GM12874 (cell line): ENCODE data around the gene SMAD6.

Source experiments
- CTCF ChIP-seq: IDR thresholded peaks from 2 replicates; pipeline ENCODE4 v1.5.1; 2011; ENCODE audit warnings: low read depth, mild to moderate bottlenecking, control low read depth, low read length, moderate library complexity; ENCODE audit not compliant: insufficient read depth

The SMAD6 gene

DNA sequence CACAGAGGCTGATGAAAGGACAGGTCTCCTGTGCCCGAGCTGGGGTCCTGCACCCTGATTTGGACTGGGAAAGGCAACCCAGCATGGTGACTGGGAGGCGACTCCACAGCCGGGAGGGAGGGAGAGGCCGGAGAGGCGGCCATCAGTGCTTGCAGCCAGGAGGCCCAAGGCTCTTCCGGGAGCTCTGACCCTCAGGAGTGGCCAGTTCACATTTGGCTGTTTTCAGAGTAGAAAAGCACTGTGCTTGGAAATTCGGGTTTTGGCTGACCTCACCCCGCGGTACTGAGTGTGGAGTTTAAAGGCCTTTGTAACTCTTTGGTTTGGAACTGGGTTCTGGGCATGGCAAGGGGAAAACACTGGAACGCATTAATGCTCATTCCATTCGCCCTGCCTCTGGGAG, 31.9 kb downstream of the SMAD6 start:
- TF ChIP-seq CTCF: no peak

DNA sequence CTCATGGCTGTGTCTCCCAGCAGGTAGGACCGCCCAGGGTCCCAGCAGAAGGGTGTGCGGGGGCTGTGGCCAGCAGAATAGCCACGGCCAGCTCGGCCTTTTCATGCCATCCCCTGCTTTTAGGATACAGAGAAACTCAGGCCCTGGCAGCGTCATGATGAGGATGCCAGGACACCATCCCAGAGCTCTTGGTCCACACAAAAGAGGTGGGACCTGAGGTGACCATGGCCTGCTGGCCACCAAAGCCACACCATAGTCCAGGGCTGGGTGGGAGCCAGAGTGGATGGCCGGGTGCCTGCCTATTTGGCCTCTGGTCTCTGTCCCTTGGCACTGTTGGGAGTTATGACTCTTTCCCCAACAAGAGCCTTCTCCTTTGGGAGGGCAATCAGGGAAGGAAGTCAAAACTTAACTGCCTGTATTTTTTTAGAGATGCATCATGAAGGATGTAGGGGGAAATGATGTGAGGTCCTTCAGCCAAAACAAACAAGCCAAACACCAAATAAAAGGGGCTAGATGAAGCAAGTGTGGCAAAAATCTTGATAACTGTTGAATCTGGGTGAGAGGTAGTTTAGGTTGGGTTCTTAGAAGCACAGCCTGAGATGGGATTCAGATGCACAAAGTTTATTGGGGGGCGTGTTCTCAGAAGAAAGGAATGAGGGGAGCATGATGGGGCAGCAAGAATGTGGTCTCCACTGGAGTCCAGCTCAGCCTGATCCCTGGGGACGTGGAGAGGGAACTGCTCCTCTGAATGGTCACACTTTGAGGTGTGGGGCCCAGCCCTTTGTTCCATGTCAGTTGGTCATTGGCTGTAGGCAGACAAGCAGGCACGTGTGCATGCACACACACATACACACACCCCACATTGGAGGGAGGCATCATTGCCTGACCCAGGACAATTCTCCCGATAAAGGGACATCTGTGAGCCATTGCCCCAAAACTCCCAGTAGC, 33.2 kb downstream of the SMAD6 start:
- no peak for TF ChIP-seq CTCF

GRCh38 chr15:66735909-66736305, 33.9 kb downstream of the SMAD6 start:
- no peak for TF ChIP-seq CTCF

GRCh38 chr15:66737243-66738010, 35.4 kb downstream of the SMAD6 start:
- TF ChIP-seq CTCF: no peak

GRCh38 chr15:66738116-66738515, 36.1 kb downstream of the SMAD6 start:
- TF ChIP-seq CTCF: no peak

GRCh38 chr15:66738595-66738994, 36.6 kb downstream of the SMAD6 start:
- TF ChIP-seq CTCF: no peak

GRCh38 chr15:66739287-66739686, 37.3 kb downstream of the SMAD6 start:
- no peak for TF ChIP-seq CTCF
